Peyer's patch (tissue), 4 donors: ENCODE data around the gene SULT2B1.

Experiments used
- CTCF ChIP-seq, 6 experiments: fragments of 450-650 bp in 4 of 6; fragments of 200-600 bp in 2 of 6; sonication (generic) in 1 of 6; IDR thresholded peaks; one replicate each; pipeline ENCODE4 v1.5.1; 2017 to 2019; ENCODE audit warnings: antibody characterized with exemption in 6 of 6, mild to moderate bottlenecking in 3 of 6, moderate library complexity in 1 of 6
- POLR2A ChIP-seq, 2 donors: fragments of 450-650 bp; IDR thresholded peaks; one replicate each; pipeline ENCODE4 v1.5.1; 2017; ENCODE audit warnings: antibody characterized with exemption in 2 of 2, mild to moderate bottlenecking in 2 of 2, moderate library complexity in 2 of 2

DNA sequence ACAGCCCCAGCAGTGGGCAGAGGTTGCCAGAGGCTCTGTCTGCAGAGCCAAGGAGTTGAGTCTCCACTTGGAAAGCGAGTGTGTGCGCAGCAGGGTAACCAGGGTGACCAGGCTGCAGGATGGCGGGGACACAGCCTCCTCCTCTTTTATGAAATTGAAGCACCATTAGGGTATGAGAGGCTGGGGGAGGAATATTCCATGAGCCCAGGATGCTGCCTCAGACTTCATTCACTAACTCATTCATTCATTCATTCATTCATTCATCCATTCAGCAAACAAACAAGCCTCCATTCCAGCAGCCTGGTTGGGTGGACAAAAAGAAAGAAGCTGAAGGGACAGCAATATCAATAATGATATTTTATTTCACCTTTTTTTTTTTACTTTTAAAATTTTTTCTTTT lies 33.8 kb upstream of the SULT2B1 start:
- TF ChIP-seq CTCF (IDR thresholded peaks at IDR 0.05) (no peak), POLR2A (IDR thresholded peaks at IDR 0.05) (no peak)
